Mucosa of descending colon (tissue), 3 donors: ENCODE data around the gene NRG3. TPM values are rescaled to one million over a fixed set of nuclear protein-coding genes. Genes with fewer than 3 reads are reported as not detected.

Source experiments
- ATAC-seq: fragments of 200-7000 bp; cut with Tn5 transposase; one replicate; pipeline ENCODE4 v1.9.1; 2020; ENCODE audit warnings: mild to moderate bottlenecking, moderate library complexity
- DNase-seq, 3 donors: peaks; one replicate each; pipeline ENCODE4 v3.0.0-alpha.2; 2020
- H3K36me3 ChIP-seq: fragments of 200-600 bp; one replicate; pipeline ENCODE4 v1.8.0; 2021; ENCODE audit warnings: low read depth, mild to moderate bottlenecking
- H3K4me1 ChIP-seq: fragments of 200-600 bp; one replicate; pipeline ENCODE4 v1.8.0; 2021; ENCODE audit warnings: low read depth, mild to moderate bottlenecking
- H3K4me3 ChIP-seq: fragments of 200-600 bp; one replicate; pipeline ENCODE4 v1.8.0; 2021; ENCODE audit warnings: mild to moderate bottlenecking
- H3K9me3 ChIP-seq: fragments of 200-600 bp; one replicate; pipeline ENCODE4 v1.8.0; 2021; ENCODE audit warnings: mild to moderate bottlenecking
- CTCF ChIP-seq: fragments of 200-600 bp; IDR thresholded peaks from one replicate; pipeline ENCODE4 v1.8.0; 2022; ENCODE audit warnings: antibody characterized with exemption, mild to moderate bottlenecking
- intact Hi-C, 2 donors: fragments of 100-400 bp; cut with DNase I in 1 of 2; cut with micrococcal nuclease in 1 of 2; formaldehyde crosslinking; loops; one replicate each; pipeline versions ENCODE4 v1.11.0 to v1.11.1; 2022; cut with DNase I, micrococcal nuclease
- total RNA-seq, 3 donors: library from RNA; stranded (reverse); fragmentation: NEBNext Ultra II Directional in 2 of 3; extraction: Animal tissue kit (Norgen Biotek cat#: 25700) in 2 of 3; gene quantifications; one replicate each; pipeline versions ENCODE4 v1.2.1 to v1.2.4, GENCODE V29; 2021 to 2023
- donor health status: DM: no; HTN: no; CAD: no; lungs with moderate emphysema.
- donor health status: DM: no; HTN: no; CAD: no.
- donor health status: DM: no; HTN: yes; CAD: no.

Gene NRG3
- total RNA-seq, 3 donors from 2014 or later, result 0.12 to 0.73 (median 0.23) TPM

DNA sequence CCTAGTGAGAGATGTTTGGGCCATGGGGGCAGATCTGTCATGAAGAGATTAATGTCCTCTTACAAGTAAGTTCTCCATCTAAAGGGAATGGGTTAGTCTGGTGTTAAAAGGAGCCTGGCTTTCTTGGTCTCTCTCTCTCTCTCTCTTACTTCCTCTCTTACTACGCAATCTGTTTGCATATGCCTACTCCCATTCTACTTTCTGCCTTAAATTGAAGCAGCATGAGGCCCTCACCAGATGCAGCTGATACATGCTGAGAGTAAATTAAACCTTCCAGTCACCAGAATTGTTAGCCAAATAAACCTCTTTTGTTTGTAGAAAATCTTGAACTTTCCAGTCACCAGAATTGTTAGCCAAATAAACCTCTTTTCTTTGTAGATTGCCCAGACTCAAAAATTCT lies 884.1 kb downstream of the NRG3 start:
- Histone ChIP-seq H3K36me3 (no peaks in the 10 kb centered on the region), H3K9me3 (peaks cover 4% of the 10 kb centered on the region), H3K4me1 (no peaks in the 10 kb centered on the region), H3K4me3 (no peak overlapping the region)
- no peak for ATAC-seq
- no peak for TF ChIP-seq CTCF
- DNase-seq, result no peak
- intact Hi-C loops, result no loop called here

GRCh38 chr10:82762641-82763040 lies 887.6 kb downstream of the NRG3 start:
- DNase-seq (no peak), ATAC-seq (no peak)
- peaks cover 4% of the 10 kb centered on the region for H3K9me3 ChIP-seq
- no peaks in the 10 kb centered on the region for H3K4me1 ChIP-seq
- no peaks in the 10 kb centered on the region for H3K36me3 ChIP-seq
- H3K4me3 ChIP-seq, result no peak overlapping the region
- no peak for TF ChIP-seq CTCF
- intact Hi-C loops, result no loop called here

DNA sequence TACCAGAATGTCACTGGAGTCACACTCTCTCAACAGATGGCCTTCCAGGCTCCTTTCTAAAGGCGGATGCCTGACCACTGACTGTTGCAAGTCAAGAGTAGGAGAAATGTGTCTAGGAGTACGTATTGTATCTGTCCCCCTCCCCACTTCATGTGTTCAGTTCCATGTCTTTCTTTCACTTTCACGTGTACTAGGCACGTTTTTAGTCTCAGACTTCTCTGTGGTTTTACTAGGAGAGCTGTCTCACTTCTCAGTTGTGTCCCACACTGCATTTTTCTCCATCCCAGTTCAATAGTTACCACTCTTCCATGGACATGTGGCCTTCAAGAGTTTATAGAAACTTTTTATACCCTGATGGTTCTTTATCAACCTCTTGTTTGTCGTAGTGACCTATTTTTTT lies 893.0 kb downstream of the NRG3 start:
- Histone ChIP-seq H3K36me3 (no peaks in the 10 kb centered on the region), H3K4me1 (no peaks in the 10 kb centered on the region), H3K4me3 (no peak overlapping the region), H3K9me3 (no peaks in the 10 kb centered on the region)
- DNase-seq (no peak), ATAC-seq (no peak)
- no peak for TF ChIP-seq CTCF
- intact Hi-C loops, result no loop called here

DNA sequence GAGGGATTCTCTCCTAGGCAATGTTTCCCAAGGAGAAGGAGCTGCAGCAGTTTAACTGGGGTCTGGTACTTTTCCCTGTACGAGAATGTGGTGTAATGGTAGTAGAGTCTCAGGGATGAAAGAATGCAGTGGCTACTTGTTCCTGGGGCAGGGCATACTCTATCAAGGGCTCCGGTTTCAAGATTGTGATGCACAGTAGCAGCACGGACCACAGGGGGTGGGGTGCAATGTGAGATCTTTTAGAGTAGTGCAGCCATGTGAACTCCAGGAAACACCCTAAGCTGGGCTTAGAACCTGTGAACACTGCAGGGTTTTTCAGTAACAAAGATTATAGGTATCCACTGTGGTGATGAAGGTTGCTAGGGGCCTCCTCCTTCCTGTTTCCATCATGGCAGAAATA lies 903.9 kb downstream of the NRG3 start:
- TF ChIP-seq CTCF, result no peak
- Histone ChIP-seq H3K36me3 (no peaks in the 10 kb centered on the region), H3K4me1 (no peaks in the 10 kb centered on the region), H3K9me3 (peaks cover 17% of the 10 kb centered on the region), H3K4me3 (no peak overlapping the region)
- ATAC-seq (no peak), DNase-seq (no peak)
- intact Hi-C loops, result no loop called here

DNA sequence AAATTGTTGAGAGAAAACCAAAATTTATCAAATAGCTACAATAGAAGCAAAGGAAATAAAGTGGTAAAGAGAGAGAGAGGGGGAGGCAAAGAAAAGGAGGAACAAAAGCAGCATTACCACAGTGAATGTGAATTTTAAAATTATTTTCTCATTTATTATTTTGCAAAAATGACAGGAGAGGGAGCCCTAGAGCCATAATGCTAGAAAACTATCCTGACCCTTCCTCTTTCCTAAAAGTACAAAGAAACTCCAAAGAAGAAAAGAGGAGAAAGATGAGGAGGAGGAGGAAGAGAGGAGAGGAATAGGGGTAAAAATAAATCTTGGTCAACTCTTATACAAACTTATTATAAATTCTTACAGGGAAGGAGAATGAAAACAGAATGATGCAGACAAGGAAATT lies 921.5 kb downstream of the NRG3 start:
- TF ChIP-seq CTCF, result no peak
- H3K36me3 ChIP-seq, result no peaks in the 10 kb centered on the region
- ATAC-seq (no peak), DNase-seq (no peak)
- no peaks in the 10 kb centered on the region for H3K4me1 ChIP-seq
- H3K9me3 ChIP-seq, result no peaks in the 10 kb centered on the region
- no peak overlapping the region for H3K4me3 ChIP-seq
- intact Hi-C loops, result no loop called here

DNA sequence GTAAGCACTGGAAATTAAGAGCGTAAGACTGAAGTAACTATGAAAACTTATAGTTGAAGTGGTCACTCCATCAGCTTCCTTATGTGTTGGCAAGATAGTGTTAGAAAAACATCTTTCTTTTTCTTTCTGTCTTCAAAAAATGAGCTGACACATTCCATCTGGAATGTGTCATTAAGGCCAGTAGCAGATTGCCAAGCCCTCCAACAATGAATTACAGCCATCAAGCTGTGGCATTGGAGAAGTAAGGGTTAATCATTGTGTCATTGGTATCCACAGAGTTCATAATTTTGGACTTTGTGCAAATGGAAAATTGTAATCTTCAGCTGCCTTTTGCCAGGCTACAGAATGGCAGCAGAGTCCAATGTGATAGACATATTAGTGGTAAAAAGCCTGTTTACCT lies 926.3 kb downstream of the NRG3 start:
- intact Hi-C loops, result no loop called here
- no peaks in the 10 kb centered on the region for H3K4me1 ChIP-seq
- no peak for TF ChIP-seq CTCF
- ATAC-seq, result no peak
- DNase-seq, result no peak
- no peaks in the 10 kb centered on the region for H3K9me3 ChIP-seq
- H3K36me3 ChIP-seq, result no peaks in the 10 kb centered on the region
- H3K4me3 ChIP-seq, result no peak overlapping the region
